Fibroblast of skin of left quadriceps (primary cell): Measurements from ENCODE around the gene WASL.
"Not testable (repeated sequence)": the region's sequence is repeated elsewhere in the genome, so short reads cannot be mapped to it uniquely, and the experiment has no call there.

Source experiments
- DNase-seq, 2 experiments: peaks; one replicate each; pipeline ENCODE4 v3.0.0-alpha.2; 2013; ENCODE audit warnings: low read depth in 2 of 2

WASL gene

GRCh38 chr7:123769371-123769770 lies 20.6 kb upstream of the WASL start:
- DNase-seq, result no peak

- DNase-seq, result no peak
Observed at GRCh38 chr7:123768493-123768892, 19.7 kb upstream of the WASL start.

- DNase-seq, result no peak
Observed at GRCh38 chr7:123763191-123763661, 14.4 kb upstream of the WASL start.

GRCh38 chr7:123761729-123762128 lies 12.9 kb upstream of the WASL start:
- DNase-seq, result no peak

- no peak for DNase-seq
Observed at GRCh38 chr7:123757095-123757494, 8.3 kb upstream of the WASL start.

- DNase-seq, result no peak
Observed at GRCh38 chr7:123755338-123755737, 6.5 kb upstream of the WASL start.

- DNase-seq, result no peak
Observed at GRCh38 chr7:123754271-123754871, 5.6 kb upstream of the WASL start.

GRCh38 chr7:123752534-123752933 lies 3.7 kb upstream of the WASL start:
- DNase-seq, result no peak

GRCh38 chr7:123751821-123752220 lies 3.0 kb upstream of the WASL start:
- DNase-seq, result no peak

- DNase-seq, result no peak
Observed at GRCh38 chr7:123750389-123751230, 1.8 kb upstream of the WASL start.

GRCh38 chr7:123749537-123749857 lies 694 bp upstream of the WASL start:
- peak; percentile 20 to 24 for DNase-seq

- DNase-seq, result no peak
Observed at GRCh38 chr7:123748171-123748733, 551 bp downstream of the WASL start.

- peak; percentile 36 to 49 for DNase-seq
Observed at GRCh38 chr7:123747620-123748141, 1.1 kb downstream of the WASL start.

- DNase-seq, result no peak
Observed at GRCh38 chr7:123746931-123747488, 1.8 kb downstream of the WASL start.

GRCh38 chr7:123746055-123746454 lies 2.7 kb downstream of the WASL start:
- DNase-seq, result no peak

GRCh38 chr7:123745437-123745836 lies 3.4 kb downstream of the WASL start:
- DNase-seq, result no peak

- no peak for DNase-seq
Observed at GRCh38 chr7:123744416-123744815, 4.4 kb downstream of the WASL start.

- DNase-seq, result no peak
Observed at GRCh38 chr7:123741940-123742339, 6.9 kb downstream of the WASL start.

- no peak for DNase-seq
Observed at GRCh38 chr7:123738808-123739207, 10.0 kb downstream of the WASL start.

GRCh38 chr7:123738356-123738755 lies 10.4 kb downstream of the WASL start:
- no peak for DNase-seq

GRCh38 chr7:123737168-123737674 lies 11.6 kb downstream of the WASL start:
- DNase-seq, result not testable (repeated sequence)

- DNase-seq, result no peak
Observed at GRCh38 chr7:123735539-123735938, 13.3 kb downstream of the WASL start.
